Activated naive CD4-positive, alpha-beta T cell treated with anti-CD3 and anti-CD28 coated beads for 36 hours (primary cell): ENCODE results near the gene PHOX2A. TPM values are rescaled to one million over a fixed set of nuclear protein-coding genes. Genes with fewer than 3 reads are reported as not detected.
"Not testable (repeated sequence)": the region's sequence is repeated elsewhere in the genome, so short reads cannot be mapped to it uniquely, and the experiment has no call there.

ENCODE experiments used
- CTCF ChIA-PET: fragments of 350-600 bp; sonication (Branson Sonifier 250); formaldehyde crosslinking; loops from one replicate; lab custom pipeline; 2021; ENCODE audit warnings: antibody characterized with exemption; lab: Charles Lee
- DNase-seq: peaks from one replicate; pipeline ENCODE4 v3.0.0-alpha.2; 2020
- H3K27ac Mint-ChIP-seq: one replicate; pipeline ENCODE4 v1.8.0; 2021; ENCODE audit warnings: mild to moderate bottlenecking, mixed read lengths
- H3K27me3 Mint-ChIP-seq: one replicate; pipeline ENCODE4 v1.8.0; 2021; ENCODE audit warnings: low read depth, mixed read lengths
- H3K36me3 Mint-ChIP-seq: one replicate; pipeline ENCODE4 v1.8.0; 2021; ENCODE audit warnings: low read depth, mixed read lengths
- H3K4me1 Mint-ChIP-seq: one replicate; pipeline ENCODE4 v1.8.0; 2021; ENCODE audit warnings: low read depth, mixed read lengths
- H3K4me3 Mint-ChIP-seq: one replicate; pipeline ENCODE4 v1.8.0; 2021; ENCODE audit warnings: mild to moderate bottlenecking, moderate library complexity, mixed read lengths
- H3K9me3 Mint-ChIP-seq: one replicate; pipeline ENCODE4 v1.8.0; 2021; ENCODE audit warnings: mixed read lengths
- intact Hi-C: fragments of 100-400 bp; cut with micrococcal nuclease; formaldehyde crosslinking; loops from one replicate; pipeline ENCODE4 v1.15.1; 2023
- total RNA-seq, 2 experiments: library from RNA; stranded (reverse); gene quantifications; one replicate each; pipeline ENCODE4 v1.2.3, GENCODE V29; 2021

The PHOX2A gene
- total RNA-seq: not detected

GRCh38 chr11:72244060-72244360 lies at the start of gene PHOX2A:
Gene PHOX2A (minus strand): TSS chr11:72244176. CDS start chr11:72244004, 172 bp downstream.
- peaks cover 49% of the 10 kb centered on the region for H3K27me3 Mint-ChIP-seq
- no peaks in the 10 kb centered on the region for H3K36me3 Mint-ChIP-seq
- no peak within 1 kb of the TSS for H3K27ac Mint-ChIP-seq
- DNase-seq: no peak
- peaks cover 21% of the 10 kb centered on the region for H3K4me1 Mint-ChIP-seq
- intact Hi-C loops: loop anchor here (5.0 kb wide), 1 partner anchor 188 kb away; the partner anchor contains the start of gene CLPB
- CTCF ChIA-PET: no interaction called here
- no peaks in the 10 kb centered on the region for H3K9me3 Mint-ChIP-seq
- H3K4me3 Mint-ChIP-seq: no peak within 1 kb of the TSS

GRCh38 chr11:72293391-72293790 lies 49.4 kb upstream of the PHOX2A start:
- Mint-ChIP-seq H3K27me3 (no peaks in the 10 kb centered on the region), H3K27ac (no peak overlapping the region), H3K36me3 (peaks cover 13% of the 10 kb centered on the region), H3K9me3 (no peaks in the 10 kb centered on the region), H3K4me3 (no peak overlapping the region), H3K4me1 (no peaks in the 10 kb centered on the region)
- intact Hi-C loops: loop anchor here (5.0 kb wide), 1 partner anchor 139 kb away; the partner anchor contains the start of gene CLPB
- no peak for DNase-seq
- CTCF ChIA-PET: interaction anchor here (0.6 to 2.9 kb wide), 2 partner anchors 138 to 326 kb away, joined by 3 to 15 read pairs; no protein-coding TSS in a partner anchor

- Mint-ChIP-seq H3K36me3 (peaks cover 13% of the 10 kb centered on the region), H3K27ac (no peak overlapping the region), H3K4me3 (no peak overlapping the region), H3K4me1 (no peaks in the 10 kb centered on the region), H3K27me3 (no peaks in the 10 kb centered on the region), H3K9me3 (no peaks in the 10 kb centered on the region)
- CTCF ChIA-PET: interaction anchor here (0.6 to 2.9 kb wide), 3 partner anchors 117 to 139 kb away, joined by 3 to 15 read pairs (median 6); no protein-coding TSS in a partner anchor
- intact Hi-C loops: loop anchor here (5.0 kb wide), 1 partner anchor 140 kb away; the partner anchor contains the start of gene CLPB
- no peak for DNase-seq
Observed at GRCh38 chr11:72292106-72292785, 48.3 kb upstream of the PHOX2A start.

- not testable (repeated sequence) for H3K27me3 Mint-ChIP-seq, DNase-seq, H3K9me3 Mint-ChIP-seq, H3K4me1 Mint-ChIP-seq, H3K4me3 Mint-ChIP-seq, H3K27ac Mint-ChIP-seq
- H3K36me3 Mint-ChIP-seq: peaks cover 12% of the 10 kb centered on the region
- intact Hi-C loops: loop anchor here (1.0 to 5.0 kb wide), 2 partner anchors 124 to 142 kb away; partner anchors contain the start of gene CLPB
- CTCF ChIA-PET: interaction anchor here (0.7 to 2.6 kb wide), 4 partner anchors 69 to 144 kb away, joined by 3 to 10 read pairs (median 6); partner anchors contain the start of gene CLPB
Observed at GRCh38 chr11:72290741-72291140, 46.8 kb upstream of the PHOX2A start.

- no peak overlapping the region for H3K27ac Mint-ChIP-seq
- no peak for DNase-seq
- peaks cover 2% of the 10 kb centered on the region for H3K36me3 Mint-ChIP-seq
- H3K4me1 Mint-ChIP-seq: no peaks in the 10 kb centered on the region
- CTCF ChIA-PET: no interaction called here
- no peaks in the 10 kb centered on the region for H3K9me3 Mint-ChIP-seq
- intact Hi-C loops: no loop called here
- no peak overlapping the region for H3K4me3 Mint-ChIP-seq
- H3K27me3 Mint-ChIP-seq: peaks cover 14% of the 10 kb centered on the region
Observed at GRCh38 chr11:72287293-72287692, 43.3 kb upstream of the PHOX2A start.

GRCh38 chr11:72283947-72284346 lies 40.0 kb upstream of the PHOX2A start:
- CTCF ChIA-PET: no interaction called here
- Mint-ChIP-seq H3K27me3 (peaks cover 23% of the 10 kb centered on the region), H3K4me3 (no peak overlapping the region), H3K27ac (no peak overlapping the region), H3K9me3 (no peaks in the 10 kb centered on the region), H3K36me3 (no peaks in the 10 kb centered on the region), H3K4me1 (no peaks in the 10 kb centered on the region)
- DNase-seq: no peak
- intact Hi-C loops: no loop called here

GRCh38 chr11:72280726-72281315 lies 36.8 kb upstream of the PHOX2A start:
- no peak overlapping the region for H3K27ac Mint-ChIP-seq
- CTCF ChIA-PET: interaction anchor here (1.8 kb wide), 1 partner anchor 150 kb away, joined by 5 read pairs; no protein-coding TSS in a partner anchor

GRCh38 chr11:72280037-72280436 lies 36.1 kb upstream of the PHOX2A start:
- no peak overlapping the region for H3K27ac Mint-ChIP-seq
- intact Hi-C loops: no loop called here
- no peaks in the 10 kb centered on the region for H3K36me3 Mint-ChIP-seq
- CTCF ChIA-PET: interaction anchor here (1.8 kb wide), 1 partner anchor 151 kb away, joined by 5 read pairs; no protein-coding TSS in a partner anchor
- peaks cover 26% of the 10 kb centered on the region for H3K27me3 Mint-ChIP-seq
- no peak overlapping the region for H3K4me3 Mint-ChIP-seq
- no peak for DNase-seq
- H3K4me1 Mint-ChIP-seq: no peaks in the 10 kb centered on the region
- H3K9me3 Mint-ChIP-seq: no peaks in the 10 kb centered on the region

More at GRCh38 chr11:72280726-72281315, 36.8 kb upstream of the PHOX2A start:
- Mint-ChIP-seq H3K36me3 (no peaks in the 10 kb centered on the region), H3K9me3 (no peaks in the 10 kb centered on the region), H3K27me3 (peaks cover 26% of the 10 kb centered on the region), H3K4me1 (no peaks in the 10 kb centered on the region), H3K4me3 (no peak overlapping the region)
- no peak for DNase-seq
- intact Hi-C loops: no loop called here

GRCh38 chr11:72278905-72279304 lies 34.9 kb upstream of the PHOX2A start:
- Mint-ChIP-seq H3K27ac (no peak overlapping the region), H3K27me3 (peaks cover 22% of the 10 kb centered on the region), H3K4me1 (no peaks in the 10 kb centered on the region), H3K9me3 (no peaks in the 10 kb centered on the region), H3K36me3 (no peaks in the 10 kb centered on the region), H3K4me3 (no peak overlapping the region)
- CTCF ChIA-PET: no interaction called here
- no peak for DNase-seq
- intact Hi-C loops: no loop called here

GRCh38 chr11:72274435-72274834 lies 30.5 kb upstream of the PHOX2A start:
- peaks cover 4% of the 10 kb centered on the region for H3K4me1 Mint-ChIP-seq
- no peak overlapping the region for H3K27ac Mint-ChIP-seq
- no peaks in the 10 kb centered on the region for H3K36me3 Mint-ChIP-seq
- DNase-seq: no peak
- H3K9me3 Mint-ChIP-seq: no peaks in the 10 kb centered on the region
- intact Hi-C loops: no loop called here
- H3K27me3 Mint-ChIP-seq: peaks cover 9% of the 10 kb centered on the region
- CTCF ChIA-PET: no interaction called here
- H3K4me3 Mint-ChIP-seq: no peak overlapping the region

- intact Hi-C loops: no loop called here
- H3K4me3 Mint-ChIP-seq: no peak overlapping the region
- no peaks in the 10 kb centered on the region for H3K36me3 Mint-ChIP-seq
Observed at GRCh38 chr11:72271980-72272379, 28.0 kb upstream of the PHOX2A start.

GRCh38 chr11:72267956-72268617 lies 24.1 kb upstream of the PHOX2A start:
- peaks cover 11% of the 10 kb centered on the region for H3K27me3 Mint-ChIP-seq

More at GRCh38 chr11:72271980-72272379, 28.0 kb upstream of the PHOX2A start:
- H3K27ac Mint-ChIP-seq: no peak overlapping the region
- peaks cover 9% of the 10 kb centered on the region for H3K27me3 Mint-ChIP-seq
- no peak for DNase-seq
- no peaks in the 10 kb centered on the region for H3K9me3 Mint-ChIP-seq
- CTCF ChIA-PET: interaction anchor here (0.6 to 0.9 kb wide), 2 partner anchors 159 to 1438 kb away, joined by 3 to 4 read pairs; no protein-coding TSS in a partner anchor
- peaks cover 4% of the 10 kb centered on the region for H3K4me1 Mint-ChIP-seq

More at GRCh38 chr11:72267956-72268617, 24.1 kb upstream of the PHOX2A start:
- no peaks in the 10 kb centered on the region for H3K9me3 Mint-ChIP-seq
- H3K4me1 Mint-ChIP-seq: peaks cover 2% of the 10 kb centered on the region
- DNase-seq: no peak
- no peak overlapping the region for H3K27ac Mint-ChIP-seq
- H3K4me3 Mint-ChIP-seq: no peak overlapping the region
- intact Hi-C loops: no loop called here
- no peaks in the 10 kb centered on the region for H3K36me3 Mint-ChIP-seq
- CTCF ChIA-PET: interaction anchor here (0.5 to 1.3 kb wide), 2 partner anchors 119 to 163 kb away, joined by 3 to 6 read pairs; no protein-coding TSS in a partner anchor
